K562 (cell line): ENCODE results near the gene SOS1. TPM values are rescaled to one million over a fixed set of nuclear protein-coding genes. Genes with fewer than 3 reads are reported as not detected.
A peak's percentile ranks its signal among the peaks of the same experiment; 100 is the strongest.

Experiments used
- ARID1B ChIP-seq: fragments of 450-650 bp; IDR thresholded peaks from 2 replicates; pipeline ENCODE4 v1.6.1; 2016; ENCODE audit warnings: antibody characterized with exemption, mild to moderate bottlenecking, inconsistent platforms
- ATF2 ChIP-seq: sonication (generic); formaldehyde crosslinking; IDR thresholded peaks from 2 replicates; pipeline ENCODE4 v1.8.1; 2022; ENCODE audit warnings: missing genetic modification reagents
- BRD4 ChIP-seq: fragments of 200-600 bp; sonication (generic); IDR thresholded peaks from 2 replicates; pipeline ENCODE4 v1.6.1; 2017; ENCODE audit warnings: inconsistent platforms
- E2F4 ChIP-seq: sonication (generic); formaldehyde crosslinking; IDR thresholded peaks from 2 replicates; pipeline ENCODE4 v1.8.0; 2022; ENCODE audit warnings: mild to moderate bottlenecking, low read depth, missing genetic modification reagents
- E2F8 ChIP-seq: fragments of 450-650 bp; IDR thresholded peaks from 2 replicates; pipeline ENCODE4 v1.7.1; 2018; ENCODE audit warnings: mild to moderate bottlenecking, low read depth; ENCODE audit not compliant: partially characterized antibody
- GABPA ChIP-seq: fragments of 200-800 bp; sonication (Bioruptor generic); conservative IDR thresholded peaks from 2 replicates; pipeline ENCODE4 v1.6.1; 2016; ENCODE audit warnings: low read depth, missing genetic modification characterization, missing compliant biosample characterization
- NELFE ChIP-seq: IDR thresholded peaks from 2 replicates; pipeline ENCODE4 v1.6.1; 2011; ENCODE audit warnings: mild to moderate bottlenecking; ENCODE audit not compliant: insufficient read depth, insufficient read length
- PTTG1 ChIP-seq: fragments of 450-650 bp; IDR thresholded peaks from 2 replicates; pipeline ENCODE4 v1.6.1; 2016; ENCODE audit warnings: low read depth, mild to moderate bottlenecking, missing genetic modification characterization, missing compliant biosample characterization
- SIX5 ChIP-seq, 2 experiments: IDR thresholded peaks; 2 replicates each; pipeline ENCODE4 v1.6.1; 2011; ENCODE audit warnings: low read length in 2 of 2, borderline replicate concordance in 1 of 2, low read depth in 1 of 2, mild to moderate bottlenecking in 1 of 2, moderate library complexity in 1 of 2; ENCODE audit not compliant: insufficient read depth in 1 of 2
- SP1 ChIP-seq: sonication (generic); formaldehyde crosslinking; IDR thresholded peaks from 2 replicates; pipeline ENCODE4 v1.8.1; 2022; ENCODE audit warnings: mild to moderate bottlenecking, missing genetic modification reagents
- ZMIZ1 ChIP-seq, 2 experiments: fragments of 150-350 bp in 1 of 2; IDR thresholded peaks; 2 replicates each; pipeline ENCODE4 v1.6.1; 2012 to 2016; ENCODE audit warnings: low read depth in 2 of 2, low read length in 2 of 2, mild to moderate bottlenecking in 1 of 2, moderate library complexity in 1 of 2
- ZNF398 ChIP-seq: fragments of 250-450 bp; sonication (Bioruptor Pico); IDR thresholded peaks from 2 replicates; pipeline ENCODE4 v1.8.0; 2021; ENCODE audit warnings: moderate library complexity, mild to moderate bottlenecking, inconsistent platforms
- ZNF740 ChIP-seq, 3 experiments: fragments of 200-800 bp in 1 of 3; sonication (Bioruptor generic) in 1 of 3; sonication (generic) in 1 of 3; formaldehyde crosslinking in 1 of 3; IDR thresholded peaks; 2 replicates each; pipeline versions ENCODE4 v1.6.1 to v1.8.0; 2016 to 2022; ENCODE audit warnings: mild to moderate bottlenecking in 2 of 3, missing compliant biosample characterization in 2 of 3, missing genetic modification characterization in 2 of 3, missing genetic modification reagents in 1 of 3
- polyA plus RNA-seq, 8 experiments: library from polyadenylated mRNA; depleted of rRNA in 4 of 8; stranded (reverse) in 5 of 8; unstranded in 3 of 8; fragments of >200 nt; fragmentation: Nextera tagmentation in 2 of 8; fragmentation: Illumina TruSeq in 1 of 8; extraction: Ambion mirVana in 2 of 8; extraction: Trizol in 1 of 8; gene quantifications; 2 replicates each; pipeline versions ENCODE4 v1.2.1 to v1.2.3, GENCODE V29; 2011 to 2014; ENCODE audit warnings: inconsistent platforms in 1 of 8, missing spikeins in 1 of 8
- total RNA-seq, 7 experiments: library from RNA; depleted of rRNA in 6 of 7; stranded (reverse); fragments of >200 nt in 6 of 7; fragmentation: Illumina TruSeq in 2 of 7; extraction: Trizol in 2 of 7; gene quantifications; 2 replicates each; pipeline versions ENCODE4 v1.2.1 to v1.2.3, GENCODE V29; 2011 to 2021; ENCODE audit warnings: low replicate concordance in 1 of 7

SOS1 gene
- total and polyA plus RNA-seq, 9 of the 15 experiments (the other 6 are each of a cell fraction or from before 2014, with no cell fraction given): 2.5 to 27.1 (median 16.3) TPM

- TF ChIP-seq PTTG1: no peak
- TF ChIP-seq ZNF740 (CRISPR knock-in tag; IDR thresholded peaks at IDR 0.05): no peak
- no peak for TF ChIP-seq ZNF740 (tag; IDR thresholded peaks at IDR 0.05)
- TF ChIP-seq E2F4 (CRISPR knock-in tag): no peak
- TF ChIP-seq NELFE: no peak
- peak; percentile 71 for TF ChIP-seq SP1
- 0 out of 2 replicates have a peak, but pooled peaks have one; percentile 26 for TF ChIP-seq GABPA
- peak; percentile 78 for TF ChIP-seq ARID1B
- TF ChIP-seq ATF2 (CRISPR knock-in tag): no peak
- peak in 1 of 2 experiments; percentile 58; a peak in 1 of 4 replicates for TF ChIP-seq ZMIZ1 (IDR thresholded peaks at IDR 0.05; ENCODE audit: low read depth in 2 of 2, low read length in 2 of 2)
- peak; percentile 15 for TF ChIP-seq E2F8
- no peak for TF ChIP-seq BRD4
- TF ChIP-seq SIX5 (IDR thresholded peaks at IDR 0.05; ENCODE audit: borderline replicate concordance in 1 of 2, insufficient read depth in 1 of 2, low read depth in 1 of 2, low read length in 2 of 2): no peak
- TF ChIP-seq ZNF398 (CRISPR knock-in tag): no peak
Observed at GRCh38 chr2:39120771-39121522, at the start of gene SOS1 (continued).
